Left ventricle myocardium inferior (tissue), 1 donor: Measurements from ENCODE around the gene RGS8. TPM values are rescaled to one million over a fixed set of nuclear protein-coding genes. Genes with fewer than 3 reads are reported as not detected.

Source experiments
- DNase-seq: peaks from one replicate; pipeline ENCODE4 v3.0.0-alpha.2; 2020
- H3K27ac ChIP-seq: fragments of 200-600 bp; replicated peaks from 2 replicates; pipeline ENCODE4 v1.8.0; 2021
- H3K27me3 ChIP-seq: fragments of 200-600 bp; 2 replicates; pipeline ENCODE4 v1.8.0; 2021; ENCODE audit warnings: low read depth
- H3K36me3 ChIP-seq: fragments of 200-600 bp; 2 replicates; pipeline ENCODE4 v1.8.0; 2021
- H3K4me1 ChIP-seq: fragments of 200-600 bp; 2 replicates; pipeline ENCODE4 v1.8.0; 2021
- H3K4me3 ChIP-seq: fragments of 200-600 bp; 2 replicates; pipeline ENCODE4 v1.8.0; 2021; ENCODE audit warnings: mild to moderate bottlenecking, moderate library complexity
- H3K9me3 ChIP-seq: fragments of 200-600 bp; replicated peaks from 2 replicates; pipeline ENCODE4 v1.8.0; 2021
- intact Hi-C: fragments of 100-400 bp; cut with micrococcal nuclease; formaldehyde crosslinking; loops from one replicate; pipeline ENCODE4 v1.11.0; 2022
- total RNA-seq: library from RNA; stranded (reverse); fragmentation: NEBNext Ultra II Directional; extraction: Animal tissue kit (Norgen Biotek cat#: 25700); gene quantifications from one replicate; pipeline ENCODE4 v1.2.1, GENCODE V29; 2021
- TF ChIP-seq, protein P1 (sequence below): fragments of 200-600 bp; IDR thresholded peaks from 2 replicates; pipeline ENCODE4 v1.8.0; 2021; ENCODE audit warnings: antibody characterized with exemption, mild to moderate bottlenecking, borderline replicate concordance
- donor health status: DM: no; HTN: yes; CAD: no; lungs with severe emphysema.

Gene RGS8
- total RNA-seq, 1 donor from 2014 or later, result 0.05 TPM

GRCh38 chr1:182639330-182639729, 45.1 kb downstream of the RGS8 start:
- Histone ChIP-seq H3K36me3 (no peaks in the 10 kb centered on the region), H3K27me3 (no peaks in the 10 kb centered on the region), H3K9me3 (no peaks in the 10 kb centered on the region), H3K4me1 (no peaks in the 10 kb centered on the region), H3K27ac (no peak overlapping the region), H3K4me3 (no peak overlapping the region)
- intact Hi-C loops, result no loop called here
- DNase-seq, result no peak
- TF ChIP-seq, protein P1, sequence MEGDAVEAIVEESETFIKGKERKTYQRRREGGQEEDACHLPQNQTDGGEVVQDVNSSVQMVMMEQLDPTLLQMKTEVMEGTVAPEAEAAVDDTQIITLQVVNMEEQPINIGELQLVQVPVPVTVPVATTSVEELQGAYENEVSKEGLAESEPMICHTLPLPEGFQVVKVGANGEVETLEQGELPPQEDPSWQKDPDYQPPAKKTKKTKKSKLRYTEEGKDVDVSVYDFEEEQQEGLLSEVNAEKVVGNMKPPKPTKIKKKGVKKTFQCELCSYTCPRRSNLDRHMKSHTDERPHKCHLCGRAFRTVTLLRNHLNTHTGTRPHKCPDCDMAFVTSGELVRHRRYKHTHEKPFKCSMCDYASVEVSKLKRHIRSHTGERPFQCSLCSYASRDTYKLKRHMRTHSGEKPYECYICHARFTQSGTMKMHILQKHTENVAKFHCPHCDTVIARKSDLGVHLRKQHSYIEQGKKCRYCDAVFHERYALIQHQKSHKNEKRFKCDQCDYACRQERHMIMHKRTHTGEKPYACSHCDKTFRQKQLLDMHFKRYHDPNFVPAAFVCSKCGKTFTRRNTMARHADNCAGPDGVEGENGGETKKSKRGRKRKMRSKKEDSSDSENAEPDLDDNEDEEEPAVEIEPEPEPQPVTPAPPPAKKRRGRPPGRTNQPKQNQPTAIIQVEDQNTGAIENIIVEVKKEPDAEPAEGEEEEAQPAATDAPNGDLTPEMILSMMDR, result no peak

DNA sequence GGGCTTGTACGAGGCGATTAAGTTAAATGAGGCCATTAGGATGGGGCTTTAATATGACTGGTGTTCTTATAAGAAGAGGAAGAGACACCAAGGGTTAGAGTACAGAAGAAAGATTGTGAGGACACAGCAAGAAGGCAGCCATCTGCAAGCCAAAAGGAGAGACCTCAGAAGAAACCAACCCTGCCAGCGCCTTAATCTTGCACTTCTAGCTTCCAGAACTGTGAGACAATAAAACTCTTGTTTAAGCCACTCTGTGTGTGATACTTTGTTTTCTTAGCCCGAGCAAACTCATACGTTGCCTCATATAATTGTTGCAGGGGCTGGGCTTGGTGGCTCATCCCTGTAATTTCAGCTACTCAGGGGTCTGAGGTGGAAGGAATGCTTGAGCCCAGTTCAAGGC, 46.6 kb downstream of the RGS8 start:
- Histone ChIP-seq H3K27ac (no peak overlapping the region), H3K27me3 (no peaks in the 10 kb centered on the region), H3K9me3 (no peaks in the 10 kb centered on the region), H3K4me3 (no peak overlapping the region), H3K4me1 (no peaks in the 10 kb centered on the region), H3K36me3 (no peaks in the 10 kb centered on the region)
- TF ChIP-seq, protein P1, result no peak
- DNase-seq, result no peak
- intact Hi-C loops, result no loop called here

- H3K9me3 ChIP-seq, result no peaks in the 10 kb centered on the region
- no peaks in the 10 kb centered on the region for H3K36me3 ChIP-seq
- intact Hi-C loops, result no loop called here
- TF ChIP-seq, protein P1, result no peak
- DNase-seq, result no peak
- H3K4me3 ChIP-seq, result no peak overlapping the region
- H3K27me3 ChIP-seq, result no peaks in the 10 kb centered on the region
- H3K4me1 ChIP-seq, result peaks cover 5% of the 10 kb centered on the region
- H3K27ac ChIP-seq, result no peak overlapping the region
Observed at GRCh38 chr1:182635871-182636270, 48.5 kb downstream of the RGS8 start.

Other genes starting within 250 kb of the RGS8 start
- not detected for gene RGSL1, start 234.4 kb downstream of the RGS8 start, total RNA-seq
- gene RNASEL, start 95.3 kb downstream of the RGS8 start, total RNA-seq, result 3.5 TPM
- gene RGS16, start 80.2 kb downstream of the RGS8 start, total RNA-seq, result 0.88 TPM
- 5.3 TPM for gene NPL, start 105.2 kb upstream of the RGS8 start, total RNA-seq
- 61.9 TPM for gene DHX9, start 154.8 kb upstream of the RGS8 start, total RNA-seq